A549 (cell line): ENCODE results near the gene ATP10A. TPM values are rescaled to one million over a fixed set of nuclear protein-coding genes. Genes with fewer than 3 reads are reported as not detected.

ENCODE experiments used
- ATAC-seq, 2 experiments: fragments of 200-7000 bp in 1 of 2; fragments of >200 bp in 1 of 2; cut with Nextera tagmentation in 1 of 2; cut with Tn5 transposase in 1 of 2; 3 replicates each; pipeline versions ENCODE4 v1.8.0 to v1.9.1; 2018 to 2020; ENCODE audit warnings: mild to moderate bottlenecking in 1 of 2, moderate library complexity in 1 of 2
- CTCF ChIA-PET: fragments of 300-600 bp; sonication (Branson Sonifier 250); formaldehyde crosslinking; extraction: SDS; loops from one replicate; lab custom pipeline; 2021; ENCODE audit warnings: antibody characterized with exemption, inconsistent platforms; lab: Yijun Ruan, JAX
- POLR2A ChIA-PET: fragments of 350-600 bp; formaldehyde crosslinking; extraction: SDS; loops from one replicate; lab custom pipeline; 2021; ENCODE audit warnings: antibody characterized with exemption, inconsistent platforms; lab: Yijun Ruan, JAX
- DNase-seq, 2 experiments: peaks; one replicate each; pipeline versions ENCODE4 v3.0.0 to v3.0.0-alpha.2; 2011 to 2016; ENCODE audit warnings: low read depth in 1 of 2, low spot score in 1 of 2
- FAIRE-seq: peaks from 2 replicates; lab custom pipeline; 2011; peaks lifted over from hg19 to GRCh38; lab: Jason Lieb, UNC
- H3K27ac ChIP-seq, 2 experiments: fragments of >200 bp; sonication (Bioruptor Twin); formaldehyde crosslinking; 3 replicates each; pipeline ENCODE4 v1.5.1; 2016 to 2017
- H3K4me1 ChIP-seq: fragments of >200 bp; sonication (Bioruptor Twin); formaldehyde crosslinking; 3 replicates; pipeline ENCODE4 v1.6.1; 2016
- H3K4me2 ChIP-seq: fragments of >200 bp; sonication (Bioruptor Twin); formaldehyde crosslinking; 3 replicates; pipeline ENCODE4 v1.6.1; 2016
- H3K4me3 ChIP-seq: fragments of >200 bp; sonication (Bioruptor Twin); formaldehyde crosslinking; 3 replicates; pipeline ENCODE4 v1.5.1; 2016
- H3K9me3 ChIP-seq: fragments of >200 bp; sonication (Bioruptor Twin); formaldehyde crosslinking; 3 replicates; pipeline ENCODE4 v1.6.1; 2016
- CBX2 ChIP-seq: fragments of 200-600 bp; sonication (generic); IDR thresholded peaks from 2 replicates; pipeline ENCODE4 v1.6.1; 2016; ENCODE audit warnings: low read depth, mild to moderate bottlenecking, borderline replicate concordance
- CBX8 ChIP-seq: fragments of 200-600 bp; sonication (generic); IDR thresholded peaks from 2 replicates; pipeline ENCODE4 v1.6.1; 2016
- CEBPB ChIP-seq, 2 experiments: fragments of >200 bp in 1 of 2; sonication (Bioruptor Twin) in 1 of 2; formaldehyde crosslinking in 1 of 2; IDR thresholded peaks; 2 replicates each; pipeline ENCODE4 v1.6.1; 2012 to 2016
- CHD4 ChIP-seq: fragments of 200-600 bp; sonication (generic); IDR thresholded peaks from 2 replicates; pipeline ENCODE4 v1.6.1; 2016; ENCODE audit warnings: antibody characterized with exemption, mild to moderate bottlenecking, borderline replicate concordance
- CTCF ChIP-seq: fragments of >200 bp; sonication (Bioruptor Twin); formaldehyde crosslinking; IDR thresholded peaks from 3 replicates; pipeline ENCODE4 v1.5.1; 2016
- E2F6 ChIP-seq: IDR thresholded peaks from 2 replicates; pipeline ENCODE4 v1.6.1; 2012; ENCODE audit warnings: low read depth, borderline replicate concordance
- EHMT2 ChIP-seq: fragments of 200-600 bp; sonication (generic); IDR thresholded peaks from 2 replicates; pipeline ENCODE4 v1.6.1; 2016; ENCODE audit warnings: antibody characterized with exemption, low read depth, mild to moderate bottlenecking, moderate library complexity
- HEYL ChIP-seq: fragments of 250-450 bp; sonication (Bioruptor Pico); IDR thresholded peaks from 2 replicates; pipeline ENCODE4 v1.8.0; 2021; ENCODE audit warnings: mild to moderate bottlenecking, moderate library complexity
- HOXB5 ChIP-seq: fragments of 250-450 bp; sonication (Bioruptor Pico); IDR thresholded peaks from 2 replicates; pipeline ENCODE4 v1.5.0; 2020; ENCODE audit warnings: mild to moderate bottlenecking, moderate library complexity
- JUN ChIP-seq, 2 experiments: fragments of >200 bp; sonication (Bioruptor Twin); formaldehyde crosslinking; IDR thresholded peaks; 2 replicates in 1 of 2; 3 replicates in 1 of 2; pipeline ENCODE4 v1.6.1; 2016 to 2017
- JUNB ChIP-seq: fragments of >200 bp; sonication (Bioruptor Twin); formaldehyde crosslinking; IDR thresholded peaks from 2 replicates; pipeline ENCODE4 v1.6.1; 2016
- MYC ChIP-seq: IDR thresholded peaks from 2 replicates; pipeline ENCODE4 v1.6.1; 2012; ENCODE audit warnings: mild to moderate bottlenecking, inconsistent platforms, low read length, improper control_type of control experiment, borderline replicate concordance
- PHF8 ChIP-seq: fragments of 200-600 bp; sonication (generic); IDR thresholded peaks from 2 replicates; pipeline ENCODE4 v1.6.1; 2016; ENCODE audit warnings: low read depth, mild to moderate bottlenecking, antibody characterized with exemption, moderate library complexity, borderline replicate concordance
- POLR2AphosphoS2 ChIP-seq: conservative IDR thresholded peaks from 2 replicates; pipeline ENCODE4 v1.6.1; 2012; ENCODE audit warnings: low read length, improper control_type of control experiment, inconsistent platforms
- RARB ChIP-seq: fragments of 250-450 bp; sonication (Bioruptor Pico); IDR thresholded peaks from 2 replicates; pipeline ENCODE4 v1.8.0; 2021; ENCODE audit warnings: mild to moderate bottlenecking, moderate library complexity
- RNF2 ChIP-seq: fragments of 200-600 bp; sonication (generic); IDR thresholded peaks from 2 replicates; pipeline ENCODE4 v1.6.1; 2016; ENCODE audit warnings: low read depth, mild to moderate bottlenecking, antibody characterized with exemption, moderate library complexity, borderline replicate concordance
- USF2 ChIP-seq: fragments of 450-650 bp; IDR thresholded peaks from 2 replicates; pipeline ENCODE4 v1.6.1; 2014; ENCODE audit warnings: antibody characterized with exemption
- ZNF302 ChIP-seq: fragments of 250-450 bp; sonication (Bioruptor Pico); IDR thresholded peaks from 2 replicates; pipeline ENCODE4 v1.9.0; 2021; ENCODE audit warnings: inconsistent platforms, mild to moderate bottlenecking, moderate library complexity
- WGBS: methylation state at CpG from one replicate; pipeline ENCODE4 v1.1.6; 2017; ENCODE audit errors: missing lambda C conversion rate; 5-methylcytosine and 5-hydroxymethylcytosine counted together
- polyA plus RNA-seq, 4 experiments: library from polyadenylated mRNA; depleted of rRNA in 3 of 4; stranded (reverse); fragments of >200 nt; fragmentation: RNase III in 1 of 4; extraction: RNeasy Plus Mini Kit Qiagen cat#74134 plus additional on column Dnase treatment in 1 of 4; gene quantifications; 2 replicates in 3 of 4; 3 replicates in 1 of 4; pipeline ENCODE4 v1.2.3, GENCODE V29; 2011 to 2017
- TF ChIP-seq, protein P1 (sequence below): IDR thresholded peaks from 2 replicates; pipeline ENCODE4 v1.6.1; 2012
- TF ChIP-seq, protein P2 (sequence below): fragments of 150-350 bp; IDR thresholded peaks from 2 replicates; pipeline ENCODE4 v1.6.1; 2014; ENCODE audit warnings: low read depth, mild to moderate bottlenecking, low read length
- TF ChIP-seq, protein P3 (sequence below): fragments of 250-450 bp; sonication (Bioruptor Pico); IDR thresholded peaks from 2 replicates; pipeline ENCODE4 v1.5.0; 2021; ENCODE audit warnings: mild to moderate bottlenecking, moderate library complexity, borderline replicate concordance

The ATP10A gene
- polyA plus RNA-seq, 2 of the 4 experiments (the other 2 are of a cell fraction), result 5.9 to 7.6 TPM

DNA sequence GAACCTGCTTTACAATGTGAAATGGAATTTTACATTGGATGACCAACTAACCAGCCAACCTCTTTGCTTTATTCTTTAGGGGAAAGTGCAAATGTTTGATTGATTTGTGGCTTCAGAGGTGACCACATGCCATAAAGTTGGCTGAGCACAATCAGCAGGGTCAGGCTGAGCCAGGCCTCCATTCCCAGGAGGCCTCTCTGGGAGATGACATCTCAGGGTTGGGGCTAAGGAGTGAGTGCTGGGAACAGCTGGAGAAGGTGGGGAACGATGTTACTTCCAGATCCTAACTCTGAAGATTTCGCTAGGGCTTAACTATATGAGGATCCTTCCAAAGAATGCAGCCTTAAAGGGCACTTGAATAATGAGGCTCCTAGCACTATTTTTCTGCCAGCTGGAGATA lies 131.7 kb downstream of the ATP10A start:
- Histone ChIP-seq H3K27ac (no peak overlapping the region), H3K9me3 (no peaks in the 10 kb centered on the region), H3K4me2 (no peak overlapping the region), H3K4me3 (no peak overlapping the region), H3K4me1 (no peaks in the 10 kb centered on the region)
- ATAC-seq (no peak), FAIRE-seq (no peak), DNase-seq (no peak)
- WGBS, result 87% methylated on average over 2 of the region's 2 CpGs
- TF ChIP-seq HEYL (no peak), RARB (CRISPR knock-in tag) (no peak), JUN (IDR thresholded peaks at IDR 0.05) (no peak)
- ChIA-PET CTCF (no interaction called here), POLR2A (no interaction called here)

DNA sequence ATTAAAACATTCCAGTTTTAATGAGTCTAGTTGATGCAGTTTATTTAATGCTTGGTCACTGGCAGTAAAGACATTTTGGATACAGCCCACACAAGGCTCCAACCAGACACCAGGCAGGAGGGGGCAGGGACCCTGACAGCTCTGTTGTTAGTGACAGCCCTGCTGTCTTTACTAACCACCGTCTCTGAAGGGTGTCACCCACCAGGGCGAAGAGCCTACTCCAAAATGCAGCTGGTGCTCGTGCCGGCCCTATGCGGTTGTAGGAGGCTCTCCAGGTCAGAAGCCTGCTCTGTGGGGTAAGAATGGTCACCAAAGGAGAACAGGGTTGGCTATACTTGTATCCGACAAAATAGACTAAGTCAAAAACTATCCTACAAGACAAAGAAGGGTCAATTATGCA lies 132.2 kb downstream of the ATP10A start:
- ChIA-PET CTCF (no interaction called here), POLR2A (no interaction called here)
- H3K9me3 ChIP-seq, result no peaks in the 10 kb centered on the region
- H3K4me1 ChIP-seq, result no peaks in the 10 kb centered on the region
- no peak for ATAC-seq
- FAIRE-seq, result no peak
- H3K27ac ChIP-seq, result no peak overlapping the region
- no peak overlapping the region for H3K4me3 ChIP-seq
- no peak for DNase-seq
- 90% methylated on average over 2 of the region's 6 CpGs for WGBS
- no peak overlapping the region for H3K4me2 ChIP-seq
- TF ChIP-seq CBX8, result no peak
- no peak for TF ChIP-seq MYC
- TF ChIP-seq CEBPB (IDR thresholded peaks at IDR 0.05), result no peak
- no peak for TF ChIP-seq HOXB5 (CRISPR knock-in tag)
- no peak for TF ChIP-seq ZNF302
- no peak for TF ChIP-seq CBX2
- TF ChIP-seq E2F6, result no peak
- TF ChIP-seq, protein P1, sequence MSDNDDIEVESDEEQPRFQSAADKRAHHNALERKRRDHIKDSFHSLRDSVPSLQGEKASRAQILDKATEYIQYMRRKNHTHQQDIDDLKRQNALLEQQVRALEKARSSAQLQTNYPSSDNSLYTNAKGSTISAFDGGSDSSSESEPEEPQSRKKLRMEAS, result no peak
- no peak for TF ChIP-seq JUN (IDR thresholded peaks at IDR 0.05)
- no peak for TF ChIP-seq CTCF
- no peak for TF ChIP-seq JUNB
- TF ChIP-seq USF2, result no peak
- TF ChIP-seq POLR2AphosphoS2, result no peak
- TF ChIP-seq, protein P2, sequence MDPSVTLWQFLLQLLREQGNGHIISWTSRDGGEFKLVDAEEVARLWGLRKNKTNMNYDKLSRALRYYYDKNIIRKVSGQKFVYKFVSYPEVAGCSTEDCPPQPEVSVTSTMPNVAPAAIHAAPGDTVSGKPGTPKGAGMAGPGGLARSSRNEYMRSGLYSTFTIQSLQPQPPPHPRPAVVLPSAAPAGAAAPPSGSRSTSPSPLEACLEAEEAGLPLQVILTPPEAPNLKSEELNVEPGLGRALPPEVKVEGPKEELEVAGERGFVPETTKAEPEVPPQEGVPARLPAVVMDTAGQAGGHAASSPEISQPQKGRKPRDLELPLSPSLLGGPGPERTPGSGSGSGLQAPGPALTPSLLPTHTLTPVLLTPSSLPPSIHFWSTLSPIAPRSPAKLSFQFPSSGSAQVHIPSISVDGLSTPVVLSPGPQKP, result no peak
- no peak for TF ChIP-seq RNF2
- no peak for TF ChIP-seq CHD4
- TF ChIP-seq PHF8, result no peak
- TF ChIP-seq EHMT2, result no peak
- TF ChIP-seq, protein P3, sequence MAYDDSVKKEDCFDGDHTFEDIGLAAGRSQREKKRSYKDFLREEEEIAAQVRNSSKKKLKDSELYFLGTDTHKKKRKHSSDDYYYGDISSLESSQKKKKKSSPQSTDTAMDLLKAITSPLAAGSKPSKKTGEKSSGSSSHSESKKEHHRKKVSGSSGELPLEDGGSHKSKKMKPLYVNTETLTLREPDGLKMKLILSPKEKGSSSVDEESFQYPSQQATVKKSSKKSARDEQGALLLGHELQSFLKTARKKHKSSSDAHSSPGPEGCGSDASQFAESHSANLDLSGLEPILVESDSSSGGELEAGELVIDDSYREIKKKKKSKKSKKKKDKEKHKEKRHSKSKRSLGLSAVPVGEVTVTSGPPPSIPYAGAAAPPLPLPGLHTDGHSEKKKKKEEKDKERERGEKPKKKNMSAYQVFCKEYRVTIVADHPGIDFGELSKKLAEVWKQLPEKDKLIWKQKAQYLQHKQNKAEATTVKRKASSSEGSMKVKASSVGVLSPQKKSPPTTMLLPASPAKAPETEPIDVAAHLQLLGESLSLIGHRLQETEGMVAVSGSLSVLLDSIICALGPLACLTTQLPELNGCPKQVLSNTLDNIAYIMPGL (CRISPR knock-in tag), result no peak
